Stimulated activated CD4-positive, alpha-beta T cell treated with anti-CD3 and anti-CD28 coated beads, Interleukin-15, amount 100 ng/mL, for 48 hours (primary cell): ENCODE measurements around the gene PLEK.
A peak's percentile ranks its signal among the peaks of the same experiment; 100 is the strongest.
"Not testable (repeated sequence)": the region's sequence is repeated elsewhere in the genome, so short reads cannot be mapped to it uniquely, and the experiment has no call there.

ENCODE experiments used
- DNase-seq, 2 donors: peaks; one replicate each; pipeline ENCODE4 v3.0.0-alpha.2; 2020; ENCODE audit warnings: low read depth in 2 of 2

The PLEK gene

GRCh38 chr2:68352651-68353391 lies 12.3 kb upstream of the PLEK start:
- no peak for DNase-seq

- no peak for DNase-seq
Observed at GRCh38 chr2:68356599-68357239, 8.4 kb upstream of the PLEK start.

DNA sequence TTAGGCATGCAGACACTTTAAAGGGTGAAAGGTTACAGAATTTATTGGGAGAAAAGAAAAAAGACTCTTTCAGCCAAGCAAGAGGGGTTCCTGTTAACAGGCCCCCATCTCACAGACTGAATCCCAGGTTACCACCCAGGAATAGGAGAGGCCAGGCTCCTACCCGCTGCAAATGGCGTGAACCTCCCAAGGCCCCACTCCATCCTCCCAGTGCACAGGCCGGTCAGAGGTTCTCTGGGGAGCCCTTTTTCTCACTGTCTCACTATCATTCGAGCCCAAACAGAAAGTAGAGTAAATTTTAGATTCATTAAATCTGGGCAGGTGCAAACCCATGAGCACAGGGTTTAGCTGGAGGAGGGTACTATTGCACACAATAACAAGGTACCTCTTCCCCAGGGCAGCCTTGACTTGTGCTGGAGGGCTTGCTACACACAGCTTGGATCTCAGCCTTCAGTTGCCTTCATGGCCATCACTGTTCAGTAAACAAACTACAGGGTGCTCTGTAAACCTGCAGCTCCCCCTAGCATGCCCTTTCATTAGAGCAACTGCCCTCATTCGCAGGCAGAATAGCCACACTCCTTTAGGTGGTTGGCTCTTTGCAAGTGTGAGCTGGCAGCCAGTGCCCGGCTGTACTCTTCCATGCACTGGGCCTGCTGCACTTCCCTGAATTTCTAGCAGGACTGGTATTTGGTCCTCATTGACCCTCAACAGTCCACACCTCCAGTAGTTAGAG lies 7.3 kb upstream of the PLEK start:
- no peak for DNase-seq

DNA sequence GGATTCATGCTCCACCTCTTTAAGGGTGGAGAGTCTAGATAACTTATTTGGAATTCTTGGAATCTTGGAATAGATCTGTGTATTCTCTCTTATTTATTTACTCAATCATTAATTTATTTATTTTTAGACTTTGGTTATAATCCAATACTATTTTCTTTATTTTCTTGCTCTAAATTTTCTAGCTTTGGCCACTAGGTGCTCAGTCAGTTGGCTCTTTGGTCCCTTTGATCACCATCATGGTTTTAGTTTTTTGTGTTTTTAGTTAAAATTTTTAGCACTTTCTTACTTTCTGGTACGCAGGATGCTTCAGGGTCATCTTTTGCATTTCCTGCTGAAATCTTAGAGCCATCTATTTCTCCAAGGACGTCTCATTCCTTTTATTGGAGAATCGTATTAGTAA lies 5.2 kb upstream of the PLEK start:
- DNase-seq, result no peak

- DNase-seq, result peak; percentile 69 to 74
Observed at GRCh38 chr2:68362069-68362468, 3.0 kb upstream of the PLEK start.

GRCh38 chr2:68362749-68363148 lies 2.3 kb upstream of the PLEK start:
- DNase-seq, result no peak

DNA sequence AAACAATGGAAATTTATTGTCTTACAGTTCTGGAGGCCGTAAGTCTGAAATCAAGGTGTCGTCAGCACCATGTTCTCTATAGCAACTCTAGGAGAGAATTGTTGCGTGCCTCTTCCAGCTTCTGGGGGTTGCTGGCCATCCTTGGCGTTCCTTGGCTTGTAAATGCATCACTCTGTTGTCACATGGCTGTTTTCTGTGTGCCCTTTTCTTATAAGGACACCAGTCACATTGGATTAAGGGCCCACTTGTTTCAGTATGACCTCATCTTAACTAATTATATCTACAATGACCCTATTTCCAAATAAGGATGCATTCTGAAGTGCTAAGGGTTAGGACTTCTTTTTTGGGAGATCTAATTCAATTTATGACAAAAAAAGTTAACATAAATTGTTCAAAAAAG lies 1.4 kb upstream of the PLEK start:
- DNase-seq, result no peak

DNA sequence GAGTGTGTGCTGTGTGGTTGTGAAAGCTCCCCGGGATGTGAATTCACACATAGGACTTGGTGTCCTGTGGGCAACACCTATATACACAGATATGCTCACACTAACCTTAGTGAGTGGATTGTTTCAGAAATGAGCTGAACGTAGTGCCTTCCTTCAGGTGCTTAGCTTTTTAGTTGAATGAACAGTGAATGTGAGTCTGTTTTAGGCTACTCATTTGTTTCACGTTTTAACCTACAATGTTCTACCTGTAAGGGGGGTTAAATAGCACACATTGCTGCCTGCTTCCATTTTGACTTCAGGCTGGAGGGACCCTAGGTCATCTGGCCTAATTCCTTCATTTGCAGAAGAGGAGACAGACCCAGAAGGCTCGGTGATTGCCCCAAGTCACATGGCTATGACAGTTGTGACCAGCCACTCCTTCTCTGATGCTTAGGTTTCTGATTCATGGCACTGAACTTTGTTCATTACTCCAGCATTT lies 1.0 kb downstream of the PLEK start:
- no peak for DNase-seq

GRCh38 chr2:68367953-68368653 lies 3.0 kb downstream of the PLEK start:
- no peak for DNase-seq

DNA sequence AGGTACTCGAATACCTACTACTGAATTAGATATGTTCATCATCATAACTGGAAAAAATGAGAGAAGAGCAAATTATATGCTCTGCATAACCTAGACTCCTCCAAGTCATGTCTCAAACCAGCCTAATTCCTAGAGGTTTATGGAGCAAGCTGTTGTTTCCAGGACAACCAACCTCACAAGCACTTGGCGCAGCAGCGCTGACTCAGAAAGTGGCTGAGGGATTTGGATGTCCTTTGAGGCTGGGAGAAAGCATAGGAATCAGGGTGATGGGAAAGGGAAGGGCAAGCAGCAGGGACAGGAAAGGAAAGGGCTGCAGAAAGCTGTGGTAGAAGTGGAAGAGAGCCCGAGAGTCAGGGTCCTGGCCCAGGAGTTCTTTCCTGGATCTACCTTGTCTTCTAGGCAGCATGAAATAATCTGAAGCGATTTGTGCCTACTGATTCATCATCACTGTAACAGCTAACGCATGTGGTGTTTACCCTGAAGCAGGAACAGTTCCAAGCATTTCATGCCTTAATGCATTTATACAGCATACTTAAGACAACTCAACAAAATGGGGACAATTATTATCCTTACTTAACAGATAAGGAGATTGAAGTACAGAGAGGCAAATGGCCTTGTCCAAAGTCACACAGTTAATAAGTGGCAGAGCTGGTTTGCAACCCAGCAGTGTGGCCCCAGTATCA lies 3.7 kb downstream of the PLEK start:
- no peak for DNase-seq

DNA sequence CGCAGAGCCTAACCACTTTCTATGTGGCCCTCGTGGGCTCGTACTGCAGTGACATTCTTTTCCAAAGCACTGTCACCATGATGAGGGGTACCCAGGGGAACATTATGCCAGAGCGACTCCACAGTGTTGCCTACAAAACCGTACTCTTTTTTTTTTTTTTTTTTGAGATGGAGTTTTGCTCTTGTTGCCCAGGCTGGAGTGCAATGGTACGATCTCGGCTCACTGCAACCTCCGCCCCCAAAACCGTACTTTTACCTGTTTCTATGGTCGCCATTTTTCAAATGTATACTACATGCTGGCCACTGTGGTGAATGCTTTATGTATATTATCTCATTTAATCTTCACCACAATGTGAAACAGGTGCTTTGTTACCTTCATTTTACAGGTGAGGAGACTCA lies 4.3 kb downstream of the PLEK start:
- no peak for DNase-seq

GRCh38 chr2:68371138-68371537 lies 6.1 kb downstream of the PLEK start:
- DNase-seq, result no peak

GRCh38 chr2:68371581-68371980 lies 6.5 kb downstream of the PLEK start:
- no peak for DNase-seq

DNA sequence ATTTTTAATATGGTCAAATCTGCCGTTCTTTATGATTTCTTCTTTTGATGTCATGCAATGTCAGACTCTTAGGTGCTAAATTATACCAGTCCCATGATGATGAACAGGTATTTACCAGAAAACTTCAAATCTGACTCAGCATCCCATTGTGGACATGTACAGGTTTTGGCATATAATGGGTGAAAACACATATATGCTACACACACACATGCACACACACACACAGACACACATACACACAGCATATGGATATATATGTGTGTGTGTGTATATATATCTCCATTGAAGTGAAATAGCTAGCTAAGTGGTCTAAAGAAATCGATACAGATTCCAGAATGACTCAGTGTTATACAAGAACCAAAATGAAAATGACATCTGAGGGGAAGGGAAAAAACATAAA lies 7.4 kb downstream of the PLEK start:
- no peak for DNase-seq

- DNase-seq, result no peak
Observed at GRCh38 chr2:68374184-68374583, 9.1 kb downstream of the PLEK start.

DNA sequence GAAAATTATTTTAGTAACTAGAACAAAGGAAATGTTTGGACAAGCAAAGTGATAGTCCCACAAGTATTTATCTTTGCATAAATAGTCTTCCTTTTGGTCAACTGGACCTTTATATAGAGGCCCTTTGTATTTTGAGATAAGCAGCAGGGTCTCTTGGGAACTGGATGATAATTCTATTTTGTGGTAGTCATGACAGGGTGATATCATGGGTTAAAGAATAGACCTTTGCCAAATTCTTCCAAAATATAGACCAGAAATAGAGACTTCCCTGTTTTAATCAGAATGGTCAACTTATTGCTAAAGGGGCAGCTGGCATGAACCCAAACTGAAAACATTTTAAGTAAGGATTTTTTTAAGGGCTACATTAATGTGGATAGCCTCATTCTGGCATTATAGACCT lies 10.5 kb downstream of the PLEK start:
- DNase-seq, result no peak

- DNase-seq, result no peak
Observed at GRCh38 chr2:68377137-68377780, 12.2 kb downstream of the PLEK start.

GRCh38 chr2:68378779-68379178 lies 13.7 kb downstream of the PLEK start:
- DNase-seq, result not testable (repeated sequence)

DNA sequence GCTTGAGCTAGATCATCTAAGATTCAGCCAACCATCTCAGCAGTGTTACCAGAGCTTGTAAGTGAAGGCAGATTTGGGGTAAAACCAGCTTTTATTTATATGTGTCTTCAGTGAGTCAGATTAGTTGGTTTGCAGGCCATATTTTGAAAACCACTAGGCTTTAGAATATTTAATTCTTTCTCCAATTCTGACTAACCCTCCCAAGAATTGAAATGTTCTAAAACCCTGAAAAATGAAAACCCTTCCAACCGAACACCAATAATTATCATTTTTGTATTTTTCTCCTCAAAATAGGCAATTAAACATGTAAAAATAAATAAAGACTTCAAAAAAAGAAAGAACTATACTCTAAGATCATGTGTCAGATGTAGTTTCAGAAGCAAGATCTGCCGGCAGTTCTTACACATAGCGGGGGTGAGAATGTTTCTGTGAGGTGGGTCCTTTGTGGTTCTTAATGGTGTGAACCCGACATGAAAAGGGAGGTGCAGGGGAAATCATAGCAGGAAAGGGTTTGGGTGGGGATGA lies 14.2 kb downstream of the PLEK start:
- DNase-seq, result no peak

DNA sequence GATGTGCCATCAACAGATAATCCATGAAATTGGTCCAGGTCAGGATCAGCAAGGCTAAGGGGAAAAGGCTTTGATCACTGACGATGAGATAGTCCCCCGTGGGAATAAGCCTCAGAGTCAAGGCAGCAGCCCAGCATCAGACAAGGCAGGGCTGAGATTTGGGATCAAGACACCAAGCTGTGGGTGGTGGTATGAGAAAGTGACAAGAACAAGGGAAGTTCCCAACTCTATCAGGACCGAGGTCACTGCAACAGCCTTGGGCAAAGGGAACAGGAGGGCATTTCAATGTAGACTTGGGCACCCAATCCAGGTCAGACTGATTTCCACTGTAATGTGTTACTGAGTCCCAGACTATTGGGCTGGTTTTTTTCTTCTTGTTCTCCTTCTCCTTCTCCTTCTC lies 18.7 kb downstream of the PLEK start:
- no peak for DNase-seq
